ENCODE measurements around the gene FOXO3.

DNA sequence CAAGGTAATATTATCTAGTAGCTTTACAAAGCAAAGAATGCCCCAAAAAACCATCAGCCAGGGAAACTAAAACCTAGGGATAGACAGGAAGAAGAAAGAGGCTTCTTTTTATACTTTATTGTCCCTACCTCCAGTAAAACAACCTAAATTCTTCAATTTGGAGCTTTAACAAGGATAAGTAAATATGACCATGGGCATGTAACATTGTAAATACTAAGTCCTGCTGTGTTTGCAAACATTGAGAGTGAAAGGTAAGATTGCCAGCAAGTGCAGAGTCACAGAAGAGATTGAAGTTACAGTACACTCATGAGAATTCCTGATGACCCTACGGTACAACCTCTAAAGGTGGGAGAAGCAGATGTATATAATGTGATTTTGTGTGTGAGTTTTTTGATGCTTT is 117.2 kb downstream of the FOXO3 start:
- TF ChIP-seq POLR2AphosphoS5 (IDR thresholded peaks at IDR 0.05): no peak
- TF ChIP-seq, protein P1, sequence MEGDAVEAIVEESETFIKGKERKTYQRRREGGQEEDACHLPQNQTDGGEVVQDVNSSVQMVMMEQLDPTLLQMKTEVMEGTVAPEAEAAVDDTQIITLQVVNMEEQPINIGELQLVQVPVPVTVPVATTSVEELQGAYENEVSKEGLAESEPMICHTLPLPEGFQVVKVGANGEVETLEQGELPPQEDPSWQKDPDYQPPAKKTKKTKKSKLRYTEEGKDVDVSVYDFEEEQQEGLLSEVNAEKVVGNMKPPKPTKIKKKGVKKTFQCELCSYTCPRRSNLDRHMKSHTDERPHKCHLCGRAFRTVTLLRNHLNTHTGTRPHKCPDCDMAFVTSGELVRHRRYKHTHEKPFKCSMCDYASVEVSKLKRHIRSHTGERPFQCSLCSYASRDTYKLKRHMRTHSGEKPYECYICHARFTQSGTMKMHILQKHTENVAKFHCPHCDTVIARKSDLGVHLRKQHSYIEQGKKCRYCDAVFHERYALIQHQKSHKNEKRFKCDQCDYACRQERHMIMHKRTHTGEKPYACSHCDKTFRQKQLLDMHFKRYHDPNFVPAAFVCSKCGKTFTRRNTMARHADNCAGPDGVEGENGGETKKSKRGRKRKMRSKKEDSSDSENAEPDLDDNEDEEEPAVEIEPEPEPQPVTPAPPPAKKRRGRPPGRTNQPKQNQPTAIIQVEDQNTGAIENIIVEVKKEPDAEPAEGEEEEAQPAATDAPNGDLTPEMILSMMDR (IDR thresholded peaks at IDR 0.05): no peak

All from breast epithelium (tissue), 3 donors.